Panc1 (cell line): Measurements from ENCODE around the gene STAU1. TPM values are rescaled to one million over a fixed set of nuclear protein-coding genes. Genes with fewer than 3 reads are reported as not detected.

Experiments used
- ATAC-seq: fragments of 200-7000 bp; cut with Tn5 transposase; 2 replicates; pipeline ENCODE4 v1.9.1; 2020; ENCODE audit warnings: mild to moderate bottlenecking, moderate library complexity
- BruUV-seq: library from RNA; stranded (reverse); fragments of 400-500 nt; replicated peaks from 2 replicates; lab custom pipeline; 2021; lab: Mats Ljungman, UMichigan
- CTCF ChIA-PET: fragments of 300-600 bp; sonication (Branson Sonifier 250); formaldehyde crosslinking; loops from one replicate; lab custom pipeline; 2022; ENCODE audit warnings: antibody characterized with exemption; lab: Charles Lee
- POLR2A ChIA-PET: fragments of 300-600 bp; sonication (Branson Sonifier 250); formaldehyde crosslinking; loops from one replicate; lab custom pipeline; 2022; ENCODE audit warnings: antibody characterized with exemption; lab: Charles Lee
- DNase-seq: peaks from one replicate; pipeline ENCODE4 v3.0.0-alpha.2; 2010; ENCODE audit warnings: low read depth, low spot score
- H3K27ac ChIP-seq: 2 replicates; pipeline ENCODE4 v1.5.1; 2011; ENCODE audit warnings: mild to moderate bottlenecking, low read length, inconsistent platforms
- H3K27me3 ChIP-seq: fragments of 200-500 bp; sonication (Bioruptor generic); 2 replicates; pipeline ENCODE4 v1.6.0; 2014; ENCODE audit warnings: low read length, inconsistent platforms; ENCODE audit not compliant: control insufficient read depth, insufficient read depth
- H3K36me3 ChIP-seq: fragments of 200-500 bp; sonication (Bioruptor generic); 2 replicates; pipeline ENCODE4 v1.5.1; 2014; ENCODE audit warnings: inconsistent platforms, mild to moderate bottlenecking, low read length, moderate library complexity; ENCODE audit not compliant: control insufficient read depth, insufficient read depth
- H3K4me1 ChIP-seq: 2 replicates; pipeline ENCODE4 v1.5.1; 2011; ENCODE audit warnings: inconsistent platforms, mild to moderate bottlenecking, low read length, moderate library complexity; ENCODE audit not compliant: control insufficient read depth, insufficient read depth
- H3K4me3 ChIP-seq, 2 experiments: 2 replicates each; pipeline ENCODE4 v1.5.1; 2011 to 2012; ENCODE audit warnings: low read depth in 2 of 2, low read length in 2 of 2, mild to moderate bottlenecking in 2 of 2, inconsistent platforms in 1 of 2, moderate library complexity in 1 of 2
- H3K9me3 ChIP-seq: fragments of 200-500 bp; sonication (Bioruptor generic); 2 replicates; pipeline ENCODE4 v1.5.1; 2014; ENCODE audit warnings: low read depth, mild to moderate bottlenecking, inconsistent platforms, low read length, moderate library complexity; ENCODE audit not compliant: control insufficient read depth, insufficient read depth
- POLR2AphosphoS5 ChIP-seq: IDR thresholded peaks from 2 replicates; pipeline ENCODE4 v1.6.1; 2012; ENCODE audit warnings: mild to moderate bottlenecking, low read depth, low read length, moderate library complexity
- SIN3A ChIP-seq: IDR thresholded peaks from 2 replicates; pipeline ENCODE4 v1.6.1; 2012; ENCODE audit warnings: low read depth, mild to moderate bottlenecking, low read length, moderate library complexity, borderline replicate concordance; ENCODE audit not compliant: insufficient read depth
- TCF7L2 ChIP-seq: IDR thresholded peaks from 2 replicates; pipeline ENCODE4 v1.6.1; 2011; ENCODE audit warnings: mild to moderate bottlenecking, low read depth, low read length, inconsistent platforms
- in situ Hi-C: cut with HindIII; loops from 2 replicates; pipeline ENCODE4 v1.10.0; 2016; ENCODE audit warnings: low sequenced_read_pairs, low pct_unique_long_range_greater_than_20kb
- intact Hi-C: fragments of 100-400 bp; cut with micrococcal nuclease; formaldehyde crosslinking; loops from one replicate; pipeline ENCODE4 v1.10.0; 2022; ENCODE audit not compliant: unreplicated experiment
- total RNA-seq: library from RNA; stranded (reverse); gene quantifications from one replicate; pipeline ENCODE4 v1.2.1, GENCODE V29; 2021; ENCODE audit not compliant: unreplicated experiment
- TF ChIP-seq, protein P1 (sequence below): fragments of 450-650 bp; IDR thresholded peaks from 2 replicates; pipeline ENCODE4 v1.5.1; 2017; ENCODE audit warnings: mild to moderate bottlenecking
- TF ChIP-seq, protein P2 (sequence below), 2 experiments: IDR thresholded peaks; 2 replicates each; pipeline ENCODE4 v1.6.1; 2011 to 2012; ENCODE audit warnings: low read depth in 2 of 2, control low read depth in 1 of 2, low read length in 1 of 2, mild to moderate bottlenecking in 1 of 2, moderate library complexity in 1 of 2; ENCODE audit not compliant: insufficient read depth in 1 of 2

Gene STAU1
- total RNA-seq, 1 experiment from 2014 or later: 103 TPM

GRCh38 chr20:49115564-49115963 is 72.6 kb downstream of the STAU1 start:
- Histone ChIP-seq H3K4me3 (no peak overlapping the region), H3K27me3 (no peaks in the 10 kb centered on the region), H3K36me3 (peaks cover 14% of the 10 kb centered on the region), H3K4me1 (no peaks in the 10 kb centered on the region), H3K27ac (no peak overlapping the region), H3K9me3 (no peaks in the 10 kb centered on the region)
- TF ChIP-seq POLR2AphosphoS5: no peak
- no peak for TF ChIP-seq SIN3A
- TF ChIP-seq, protein P1, sequence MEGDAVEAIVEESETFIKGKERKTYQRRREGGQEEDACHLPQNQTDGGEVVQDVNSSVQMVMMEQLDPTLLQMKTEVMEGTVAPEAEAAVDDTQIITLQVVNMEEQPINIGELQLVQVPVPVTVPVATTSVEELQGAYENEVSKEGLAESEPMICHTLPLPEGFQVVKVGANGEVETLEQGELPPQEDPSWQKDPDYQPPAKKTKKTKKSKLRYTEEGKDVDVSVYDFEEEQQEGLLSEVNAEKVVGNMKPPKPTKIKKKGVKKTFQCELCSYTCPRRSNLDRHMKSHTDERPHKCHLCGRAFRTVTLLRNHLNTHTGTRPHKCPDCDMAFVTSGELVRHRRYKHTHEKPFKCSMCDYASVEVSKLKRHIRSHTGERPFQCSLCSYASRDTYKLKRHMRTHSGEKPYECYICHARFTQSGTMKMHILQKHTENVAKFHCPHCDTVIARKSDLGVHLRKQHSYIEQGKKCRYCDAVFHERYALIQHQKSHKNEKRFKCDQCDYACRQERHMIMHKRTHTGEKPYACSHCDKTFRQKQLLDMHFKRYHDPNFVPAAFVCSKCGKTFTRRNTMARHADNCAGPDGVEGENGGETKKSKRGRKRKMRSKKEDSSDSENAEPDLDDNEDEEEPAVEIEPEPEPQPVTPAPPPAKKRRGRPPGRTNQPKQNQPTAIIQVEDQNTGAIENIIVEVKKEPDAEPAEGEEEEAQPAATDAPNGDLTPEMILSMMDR: no peak
- intact Hi-C loops (no loop called here), in situ Hi-C loops (no loop called here)
- ChIA-PET CTCF (no interaction called here), POLR2A (no interaction called here)
- BruUV-seq: no TSS peak
- ATAC-seq (no peak), DNase-seq (no peak)

GRCh38 chr20:49112596-49113274 is 75.4 kb downstream of the STAU1 start:
- intact Hi-C loops (no loop called here), in situ Hi-C loops (no loop called here)
- DNase-seq (no peak), ATAC-seq (no peak)
- H3K36me3 ChIP-seq: peaks cover 14% of the 10 kb centered on the region
- BruUV-seq: no TSS peak
- no peak overlapping the region for H3K4me3 ChIP-seq
- H3K9me3 ChIP-seq: no peaks in the 10 kb centered on the region
- no peaks in the 10 kb centered on the region for H3K27me3 ChIP-seq
- ChIA-PET CTCF (interaction anchor here (0.6 kb wide), 1 partner anchor 447 kb away, joined by 8 read pairs; no protein-coding TSS in a partner anchor), POLR2A (no interaction called here)
- H3K4me1 ChIP-seq: no peaks in the 10 kb centered on the region
- TF ChIP-seq, protein P2, sequence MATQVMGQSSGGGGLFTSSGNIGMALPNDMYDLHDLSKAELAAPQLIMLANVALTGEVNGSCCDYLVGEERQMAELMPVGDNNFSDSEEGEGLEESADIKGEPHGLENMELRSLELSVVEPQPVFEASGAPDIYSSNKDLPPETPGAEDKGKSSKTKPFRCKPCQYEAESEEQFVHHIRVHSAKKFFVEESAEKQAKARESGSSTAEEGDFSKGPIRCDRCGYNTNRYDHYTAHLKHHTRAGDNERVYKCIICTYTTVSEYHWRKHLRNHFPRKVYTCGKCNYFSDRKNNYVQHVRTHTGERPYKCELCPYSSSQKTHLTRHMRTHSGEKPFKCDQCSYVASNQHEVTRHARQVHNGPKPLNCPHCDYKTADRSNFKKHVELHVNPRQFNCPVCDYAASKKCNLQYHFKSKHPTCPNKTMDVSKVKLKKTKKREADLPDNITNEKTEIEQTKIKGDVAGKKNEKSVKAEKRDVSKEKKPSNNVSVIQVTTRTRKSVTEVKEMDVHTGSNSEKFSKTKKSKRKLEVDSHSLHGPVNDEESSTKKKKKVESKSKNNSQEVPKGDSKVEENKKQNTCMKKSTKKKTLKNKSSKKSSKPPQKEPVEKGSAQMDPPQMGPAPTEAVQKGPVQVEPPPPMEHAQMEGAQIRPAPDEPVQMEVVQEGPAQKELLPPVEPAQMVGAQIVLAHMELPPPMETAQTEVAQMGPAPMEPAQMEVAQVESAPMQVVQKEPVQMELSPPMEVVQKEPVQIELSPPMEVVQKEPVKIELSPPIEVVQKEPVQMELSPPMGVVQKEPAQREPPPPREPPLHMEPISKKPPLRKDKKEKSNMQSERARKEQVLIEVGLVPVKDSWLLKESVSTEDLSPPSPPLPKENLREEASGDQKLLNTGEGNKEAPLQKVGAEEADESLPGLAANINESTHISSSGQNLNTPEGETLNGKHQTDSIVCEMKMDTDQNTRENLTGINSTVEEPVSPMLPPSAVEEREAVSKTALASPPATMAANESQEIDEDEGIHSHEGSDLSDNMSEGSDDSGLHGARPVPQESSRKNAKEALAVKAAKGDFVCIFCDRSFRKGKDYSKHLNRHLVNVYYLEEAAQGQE (IDR thresholded peaks at IDR 0.05; ENCODE audit: insufficient read depth in 1 of 2, low read depth in 2 of 2, low read length in 1 of 2): no peak
- TF ChIP-seq POLR2AphosphoS5: no peak
- TF ChIP-seq SIN3A: no peak
- no peak for TF ChIP-seq TCF7L2
- TF ChIP-seq, protein P1: no peak
- no peak overlapping the region for H3K27ac ChIP-seq
